Endothelial cell of umbilical vein (primary cell): ENCODE results near the gene PCED1B. TPM values are rescaled to one million over a fixed set of nuclear protein-coding genes. Genes with fewer than 3 reads are reported as not detected.

Source experiments
- BruUV-seq: library from RNA; stranded (reverse); fragments of 400-500 nt; replicated peaks from 2 replicates; lab custom pipeline; 2021; lab: Mats Ljungman, UMichigan
- CTCF ChIA-PET: fragments of 300-600, 350-600 bp; sonication (Branson Sonifier 250); formaldehyde crosslinking; loops from one replicate; lab custom pipeline; 2021; ENCODE audit warnings: antibody characterized with exemption, inconsistent platforms; lab: Charles Lee
- POLR2A ChIA-PET: fragments of 300-600, 350-600 bp; sonication (Branson Sonifier 250); formaldehyde crosslinking; loops from one replicate; lab custom pipeline; 2021; ENCODE audit warnings: antibody characterized with exemption, inconsistent platforms; lab: Charles Lee
- DNase-seq: peaks from one replicate; pipeline ENCODE4 v3.0.0-alpha.2; 2011; ENCODE audit warnings: low read depth, low spot score
- FAIRE-seq: peaks from 2 replicates; lab custom pipeline; 2011; peaks lifted over from hg19 to GRCh38; lab: Jason Lieb, UNC
- H2AFZ ChIP-seq: 2 replicates; pipeline ENCODE4 v1.6.0; 2012; ENCODE audit warnings: low read depth, low read length, control low read depth, inconsistent platforms
- H3K27ac ChIP-seq: 2 replicates; pipeline ENCODE4 v1.5.1; 2011; ENCODE audit warnings: low read depth, mild to moderate bottlenecking, control low read depth, low read length, moderate library complexity; ENCODE audit not compliant: insufficient read depth
- H3K27me3 ChIP-seq, 2 experiments: 2 replicates each; pipeline versions ENCODE4 v1.6.0 to v1.6.1; 2011; ENCODE audit warnings: low read length in 2 of 2, mixed read lengths in 1 of 2; ENCODE audit not compliant: control insufficient read depth in 2 of 2, insufficient read depth in 2 of 2
- H3K36me3 ChIP-seq, 2 experiments: 2 replicates in 1 of 2; 3 replicates in 1 of 2; pipeline ENCODE4 v1.5.1; 2011; ENCODE audit warnings: low read length in 2 of 2, mild to moderate bottlenecking in 1 of 2, moderate library complexity in 1 of 2; ENCODE audit not compliant: control insufficient read depth in 2 of 2, insufficient read depth in 2 of 2; ENCODE audit errors: extremely low read depth in 1 of 2
- H3K4me1 ChIP-seq: 3 replicates; pipeline ENCODE4 v1.5.1; 2011; ENCODE audit warnings: mild to moderate bottlenecking, low read length; ENCODE audit not compliant: control insufficient read depth, insufficient read depth; ENCODE audit errors: extremely low read depth
- H3K4me2 ChIP-seq: 2 replicates; pipeline ENCODE4 v1.6.1; 2011; ENCODE audit warnings: low read length, control low read depth, mixed read lengths; ENCODE audit not compliant: insufficient read depth
- H3K4me3 ChIP-seq, 3 experiments: fragments of 200-600 bp in 1 of 3; sonication (generic), shearing (Covaris generic) in 1 of 3; replicated peaks in 1 of 3; 2 replicates each; pipeline ENCODE4 v1.5.1; 2011 to 2016; ENCODE audit warnings: control low read depth in 3 of 3, low read length in 3 of 3, mild to moderate bottlenecking in 2 of 3, inconsistent platforms in 1 of 3, low read depth in 1 of 3, moderate library complexity in 1 of 3; ENCODE audit not compliant: insufficient read depth in 1 of 3
- H3K79me2 ChIP-seq: 2 replicates; pipeline ENCODE4 v1.6.0; 2012; ENCODE audit warnings: low read length, inconsistent platforms; ENCODE audit not compliant: control insufficient read depth, insufficient read depth
- H3K9ac ChIP-seq: replicated peaks from 2 replicates; pipeline ENCODE3; 2011; ENCODE audit warnings: low read length, control low read depth; ENCODE audit not compliant: insufficient read depth; ENCODE audit errors: extremely low read depth
- H3K9me1 ChIP-seq: replicated peaks from 3 replicates; pipeline ENCODE4 v1.6.0; 2011; ENCODE audit warnings: mild to moderate bottlenecking, low read length; ENCODE audit not compliant: control insufficient read depth, insufficient read depth; ENCODE audit errors: extremely low read depth
- H3K9me3 ChIP-seq: replicated peaks from 2 replicates; pipeline ENCODE4 v1.5.1; 2012; ENCODE audit warnings: low read length, inconsistent platforms; ENCODE audit not compliant: control insufficient read depth, insufficient read depth
- H4K20me1 ChIP-seq: replicated peaks from 2 replicates; pipeline ENCODE3; 2011; ENCODE audit warnings: mild to moderate bottlenecking, low read length; ENCODE audit not compliant: control insufficient read depth, insufficient read depth; ENCODE audit errors: extremely low read depth
- EZH2 ChIP-seq: IDR thresholded peaks from 2 replicates; pipeline ENCODE4 v1.6.1; 2012; ENCODE audit warnings: borderline replicate concordance, low read depth, mild to moderate bottlenecking, moderate library complexity, low read length, inconsistent platforms; ENCODE audit not compliant: severe bottlenecking
- FOS ChIP-seq: IDR thresholded peaks from 2 replicates; pipeline ENCODE4 v1.6.1; 2011; ENCODE audit warnings: mild to moderate bottlenecking, low read length, moderate library complexity, borderline replicate concordance; ENCODE audit not compliant: insufficient read depth
- GATA2 ChIP-seq: IDR thresholded peaks from 2 replicates; pipeline ENCODE4 v1.7.0; 2011; ENCODE audit warnings: low read depth, mild to moderate bottlenecking, moderate library complexity, mixed read lengths, low read length; ENCODE audit not compliant: insufficient read length, insufficient read depth
- JUN ChIP-seq: IDR thresholded peaks from 2 replicates; pipeline ENCODE4 v1.6.1; 2011; ENCODE audit warnings: borderline replicate concordance, low read depth; ENCODE audit not compliant: insufficient read length, insufficient read depth
- MYC ChIP-seq: IDR thresholded peaks from one replicate; pipeline ENCODE4 v1.6.1; 2011; ENCODE audit warnings: mild to moderate bottlenecking, low read depth, low read length
- POLR2A ChIP-seq: IDR thresholded peaks from 2 replicates; pipeline ENCODE4 v1.6.1; 2012; ENCODE audit warnings: low read depth, mild to moderate bottlenecking, control low read depth, low read length
- POLR2AphosphoS5 ChIP-seq: IDR thresholded peaks from 2 replicates; pipeline ENCODE4 v1.6.1; 2012; ENCODE audit warnings: low read depth, mild to moderate bottlenecking, control low read depth, low read length, moderate library complexity; ENCODE audit not compliant: insufficient read depth
- dilution Hi-C: fragments of 300-500 bp; cut with MboI; formaldehyde crosslinking; loops from one replicate; pipeline ENCODE4 v1.15.0; 2019; ENCODE audit warnings: low sequenced_read_pairs; ENCODE audit not compliant: extremely low pct_ligation_motif_present
- intact Hi-C: fragments of 100-400 bp; cut with micrococcal nuclease; formaldehyde crosslinking; loops from one replicate; pipeline ENCODE4 v1.10.0; 2022
- polyA plus RNA-seq, 4 experiments: library from polyadenylated mRNA; depleted of rRNA in 3 of 4; stranded (reverse) in 3 of 4; unstranded in 1 of 4; fragments of >200 nt; gene quantifications; 2 replicates each; pipeline versions ENCODE4 v1.2.1 to v1.2.3, GENCODE V29; 2011 to 2012; ENCODE audit warnings: missing spikeins in 1 of 4
- total RNA-seq: library from RNA; stranded (reverse); gene quantifications from 2 replicates; pipeline ENCODE4 v1.2.3, GENCODE V29; 2021
- TF ChIP-seq, protein P1 (sequence below), 2 donors: IDR thresholded peaks; 1 replicate in 1 of 2; 2 replicates in 1 of 2; pipeline ENCODE4 v1.5.1; 2011; ENCODE audit warnings: low read length in 2 of 2, mild to moderate bottlenecking in 2 of 2, moderate library complexity in 2 of 2, control low read depth in 1 of 2, inconsistent platforms in 1 of 2, low read depth in 1 of 2; ENCODE audit not compliant: insufficient read depth in 1 of 2; ENCODE audit errors: extremely low read depth in 1 of 2
- TF ChIP-seq, protein P2 (sequence below): IDR thresholded peaks from 2 replicates; pipeline ENCODE4 v1.6.1; 2011; ENCODE audit not compliant: insufficient read depth, insufficient read length

PCED1B gene
- total and polyA plus RNA-seq, 2 donors (not counting 3 experiments of a cell fraction or from before 2014, with no cell fraction given) = 1.7 to 2.6 TPM

DNA sequence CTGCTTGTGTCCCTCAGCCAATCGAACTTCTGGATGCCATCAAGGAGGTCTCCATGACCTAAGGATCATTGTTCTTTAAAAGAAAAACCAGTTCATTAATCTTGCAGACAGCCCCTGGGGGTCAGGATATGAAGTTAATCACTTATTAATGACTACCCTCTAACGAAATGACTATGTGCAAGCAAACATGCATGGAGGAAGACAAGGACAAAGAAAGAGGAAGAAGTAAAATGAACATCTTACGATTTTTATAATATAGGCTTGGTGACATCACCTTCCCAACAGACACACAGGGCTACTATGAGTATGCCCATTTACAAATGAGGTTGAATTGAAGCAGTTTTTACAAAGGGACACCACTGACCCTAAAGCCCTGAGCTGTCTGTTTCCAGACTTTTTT, 111.5 kb downstream of the PCED1B start:
- dilution Hi-C loops = no loop called here

More for the DNA sequence above, 111.5 kb downstream of the PCED1B start:
- no TSS peak for BruUV-seq
- POLR2A ChIA-PET = no interaction called here
- Histone ChIP-seq H3K36me3 (no peaks in the 10 kb centered on the region), H3K27me3 (no peaks in the 10 kb centered on the region), H3K9me1 (no peaks in the 10 kb centered on the region), H3K79me2 (no peaks in the 10 kb centered on the region), H3K9me3 (no peaks in the 10 kb centered on the region), H3K4me3 (no peak overlapping the region), H3K4me1 (peaks cover 12% of the 10 kb centered on the region), H2AFZ (no peak overlapping the region), H3K27ac (no peak overlapping the region), H4K20me1 (no peaks in the 10 kb centered on the region), H3K9ac (no peak overlapping the region), H3K4me2 (no peak overlapping the region)
- CTCF ChIA-PET = no interaction called here
- FAIRE-seq (no peak), DNase-seq (no peak)
- intact Hi-C loops = no loop called here
- TF ChIP-seq, protein P1, sequence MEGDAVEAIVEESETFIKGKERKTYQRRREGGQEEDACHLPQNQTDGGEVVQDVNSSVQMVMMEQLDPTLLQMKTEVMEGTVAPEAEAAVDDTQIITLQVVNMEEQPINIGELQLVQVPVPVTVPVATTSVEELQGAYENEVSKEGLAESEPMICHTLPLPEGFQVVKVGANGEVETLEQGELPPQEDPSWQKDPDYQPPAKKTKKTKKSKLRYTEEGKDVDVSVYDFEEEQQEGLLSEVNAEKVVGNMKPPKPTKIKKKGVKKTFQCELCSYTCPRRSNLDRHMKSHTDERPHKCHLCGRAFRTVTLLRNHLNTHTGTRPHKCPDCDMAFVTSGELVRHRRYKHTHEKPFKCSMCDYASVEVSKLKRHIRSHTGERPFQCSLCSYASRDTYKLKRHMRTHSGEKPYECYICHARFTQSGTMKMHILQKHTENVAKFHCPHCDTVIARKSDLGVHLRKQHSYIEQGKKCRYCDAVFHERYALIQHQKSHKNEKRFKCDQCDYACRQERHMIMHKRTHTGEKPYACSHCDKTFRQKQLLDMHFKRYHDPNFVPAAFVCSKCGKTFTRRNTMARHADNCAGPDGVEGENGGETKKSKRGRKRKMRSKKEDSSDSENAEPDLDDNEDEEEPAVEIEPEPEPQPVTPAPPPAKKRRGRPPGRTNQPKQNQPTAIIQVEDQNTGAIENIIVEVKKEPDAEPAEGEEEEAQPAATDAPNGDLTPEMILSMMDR (IDR thresholded peaks at IDR 0.05; ENCODE audit: extremely low read depth in 1 of 2, insufficient read depth in 1 of 2, low read depth in 1 of 2, low read length in 2 of 2) = no peak
- TF ChIP-seq MYC (no peak), EZH2 (no peak), POLR2AphosphoS5 (no peak), JUN (no peak), POLR2A (no peak), FOS (no peak), GATA2 (no peak)
- TF ChIP-seq, protein P2, sequence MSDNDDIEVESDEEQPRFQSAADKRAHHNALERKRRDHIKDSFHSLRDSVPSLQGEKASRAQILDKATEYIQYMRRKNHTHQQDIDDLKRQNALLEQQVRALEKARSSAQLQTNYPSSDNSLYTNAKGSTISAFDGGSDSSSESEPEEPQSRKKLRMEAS = no peak
